ENCODE results near the gene KCNQ5. TPM values are rescaled to one million over a fixed set of nuclear protein-coding genes. Genes with fewer than 3 reads are reported as not detected.

Gene KCNQ5
- total RNA-seq, 6 donors from 2014 or later = 0.30 to 3.1 (median 0.32) TPM

GRCh38 chr6:73073238-73073637 lies 451.4 kb downstream of the KCNQ5 start:
- no peaks in the 10 kb centered on the region for H3K9me3 ChIP-seq
- TF ChIP-seq POLR2AphosphoS5 (IDR thresholded peaks at IDR 0.05) (no peak), EP300 (IDR thresholded peaks at IDR 0.05) (no peak), CTCF (IDR thresholded peaks at IDR 0.05) (no peak)
- H3K4me3 ChIP-seq = no peak overlapping the region
- H3K27ac ChIP-seq = no peak overlapping the region
- 77 to 92% methylated on average over 2 of the region's 2 CpGs for WGBS, 2 donors
- H3K27me3 ChIP-seq = no peaks in the 10 kb centered on the region
- DNase-seq (no peak), ATAC-seq (ENCODE audit: low FRiP score in 2 of 2) (no peak)
- H3K36me3 ChIP-seq = no peaks in the 10 kb centered on the region
- H3K4me1 ChIP-seq = no peaks in the 10 kb centered on the region

- Histone ChIP-seq H3K36me3 (no peaks in the 10 kb centered on the region), H3K27me3 (no peaks in the 10 kb centered on the region), H3K9me3 (no peaks in the 10 kb centered on the region), H3K4me1 (no peaks in the 10 kb centered on the region), H3K27ac (no peak overlapping the region), H3K4me3 (no peak overlapping the region)
- WGBS, 2 donors = 65 to 71% methylated on average over 1 of the region's 1 CpG
- DNase-seq (no peak), ATAC-seq (ENCODE audit: low FRiP score in 2 of 2) (no peak)
- no peak for TF ChIP-seq POLR2AphosphoS5 (IDR thresholded peaks at IDR 0.05)
- no peak for TF ChIP-seq EP300 (IDR thresholded peaks at IDR 0.05)
- no peak for TF ChIP-seq CTCF (IDR thresholded peaks at IDR 0.05)
- TF ChIP-seq POLR2A (IDR thresholded peaks at IDR 0.05) = no peak
Observed at GRCh38 chr6:73074175-73074574, 452.3 kb downstream of the KCNQ5 start.

- no peaks in the 10 kb centered on the region for H3K36me3 ChIP-seq
- no peak overlapping the region for H3K27ac ChIP-seq
- ATAC-seq (ENCODE audit: low FRiP score in 2 of 2) (no peak), DNase-seq (no peak)
- no peaks in the 10 kb centered on the region for H3K27me3 ChIP-seq
- H3K9me3 ChIP-seq = no peaks in the 10 kb centered on the region
- no peak for TF ChIP-seq EP300 (IDR thresholded peaks at IDR 0.05)
- no peak for TF ChIP-seq CTCF (IDR thresholded peaks at IDR 0.05)
- no peak for TF ChIP-seq POLR2AphosphoS5 (IDR thresholded peaks at IDR 0.05)
- no peak for TF ChIP-seq POLR2A (IDR thresholded peaks at IDR 0.05)
- no peak overlapping the region for H3K4me3 ChIP-seq
- no peaks in the 10 kb centered on the region for H3K4me1 ChIP-seq
Observed at GRCh38 chr6:73076211-73076954, 454.5 kb downstream of the KCNQ5 start.

- ATAC-seq (ENCODE audit: low FRiP score in 2 of 2) = no peak
- Histone ChIP-seq H3K27ac (no peak overlapping the region), H3K36me3 (no peaks in the 10 kb centered on the region), H3K4me3 (no peak overlapping the region), H3K9me3 (no peaks in the 10 kb centered on the region), H3K27me3 (no peaks in the 10 kb centered on the region), H3K4me1 (no peaks in the 10 kb centered on the region)
- DNase-seq = no peak
- no peak for TF ChIP-seq EP300 (IDR thresholded peaks at IDR 0.05)
- no peak for TF ChIP-seq POLR2AphosphoS5 (IDR thresholded peaks at IDR 0.05)
- TF ChIP-seq POLR2A (IDR thresholded peaks at IDR 0.05) = no peak
- TF ChIP-seq CTCF (IDR thresholded peaks at IDR 0.05) = no peak
- WGBS, 2 donors = 96% methylated on average over 1 of the region's 1 CpG
Observed at GRCh38 chr6:73078333-73078862, 456.5 kb downstream of the KCNQ5 start.
